SIG-M5 treated with dmso at 0.1 percent for 504 hours (cell line): Measurements from ENCODE around the gene ZBTB22.

Experiments used
- DNase-seq: peaks from one replicate; lab custom pipeline; 2025; ENCODE audit not compliant: unreplicated experiment; lab: John Stamatoyannopoulos, UW

Gene ZBTB22

GRCh38 chr6:33330736-33331135, 13.2 kb upstream of the ZBTB22 start:
- no peak for DNase-seq

GRCh38 chr6:33329058-33329457, 11.5 kb upstream of the ZBTB22 start:
- no peak for DNase-seq

- DNase-seq, result peak; percentile 25
Observed at GRCh38 chr6:33324125-33324524, 6.6 kb upstream of the ZBTB22 start.

GRCh38 chr6:33323623-33323948, 6.0 kb upstream of the ZBTB22 start:
- DNase-seq, result no peak

- no peak for DNase-seq
Observed at GRCh38 chr6:33321227-33321626, 3.7 kb upstream of the ZBTB22 start.

GRCh38 chr6:33320315-33321181, 3.0 kb upstream of the ZBTB22 start:
- no peak for DNase-seq

- no peak for DNase-seq
Observed at GRCh38 chr6:33319939-33320314, 2.4 kb upstream of the ZBTB22 start.

GRCh38 chr6:33318426-33319073, 1.0 kb upstream of the ZBTB22 start:
- DNase-seq, result no peak

GRCh38 chr6:33317419-33317668, 200 bp downstream of the ZBTB22 start:
- no peak for DNase-seq

GRCh38 chr6:33316603-33317418, 733 bp downstream of the ZBTB22 start:
- no peak for DNase-seq

GRCh38 chr6:33315793-33316602, 1.5 kb downstream of the ZBTB22 start:
- DNase-seq, result no peak

- no peak for DNase-seq
Observed at GRCh38 chr6:33314943-33315792, 2.4 kb downstream of the ZBTB22 start.

GRCh38 chr6:33314515-33314942, 3.0 kb downstream of the ZBTB22 start:
- peak; percentile 70 for DNase-seq

- DNase-seq, result peak; percentile 69
Observed at GRCh38 chr6:33313709-33314514, 3.6 kb downstream of the ZBTB22 start, which contains the start of gene TAPBP. Gene TAPBP (minus strand): TSS chr6:33314078. CDS start chr6:33314041, 37 bp downstream.

- peak; percentile 76 for DNase-seq
Observed at GRCh38 chr6:33313105-33313708, 4.3 kb downstream of the ZBTB22 start.

- peak; percentile 66 for DNase-seq
Observed at GRCh38 chr6:33312361-33313104, 5.0 kb downstream of the ZBTB22 start.

- no peak for DNase-seq
Observed at GRCh38 chr6:33306356-33306755, 11.2 kb downstream of the ZBTB22 start.

GRCh38 chr6:33305052-33305451, 12.5 kb downstream of the ZBTB22 start:
- DNase-seq, result no peak
